Loucy (cell line): ENCODE data around the gene YIPF2.

Experiments used
- H2AFZ ChIP-seq: fragments of 200-600 bp; sonication (generic); 2 replicates; pipeline ENCODE4 v1.6.0; 2016; ENCODE audit warnings: antibody characterized with exemption, mild to moderate bottlenecking, low read length, moderate library complexity
- H3F3A ChIP-seq: fragments of 200-600 bp; 2 replicates; pipeline ENCODE4 v1.6.0; 2016; ENCODE audit warnings: antibody characterized with exemption, low read depth, mild to moderate bottlenecking
- H3K27me3 ChIP-seq: fragments of 200-600 bp; sonication (generic); 2 replicates; pipeline ENCODE4 v1.6.1; 2014; ENCODE audit warnings: low read length, mild to moderate bottlenecking; ENCODE audit not compliant: insufficient read depth, poor library complexity, severe bottlenecking
- H3K36me3 ChIP-seq: fragments of 200-600 bp; sonication (generic); 2 replicates; pipeline ENCODE4 v1.6.1; 2016; ENCODE audit warnings: low read length; ENCODE audit not compliant: insufficient read depth
- H3K4me1 ChIP-seq: fragments of 200-600 bp; sonication (generic); 2 replicates; pipeline ENCODE4 v1.5.1; 2014; ENCODE audit warnings: low read length, mild to moderate bottlenecking; ENCODE audit not compliant: insufficient read depth, poor library complexity, severe bottlenecking
- H3K4me2 ChIP-seq: fragments of 200-600 bp; sonication (generic); 2 replicates; pipeline ENCODE4 v1.6.0; 2014; ENCODE audit warnings: antibody characterized with exemption, low read length, low read depth, mild to moderate bottlenecking; ENCODE audit not compliant: poor library complexity, severe bottlenecking
- H3K4me3 ChIP-seq: fragments of 200-600 bp; sonication (generic); 2 replicates; pipeline ENCODE4 v1.5.1; 2014; ENCODE audit warnings: low read length, mild to moderate bottlenecking, mixed read lengths; ENCODE audit not compliant: poor library complexity, severe bottlenecking
- H3K79me2 ChIP-seq: fragments of 200-600 bp; sonication (generic); 2 replicates; pipeline ENCODE4 v1.6.1; 2014; ENCODE audit warnings: low read length; ENCODE audit not compliant: insufficient read depth
- H3K9ac ChIP-seq: fragments of 200-600 bp; sonication (generic); 2 replicates; pipeline ENCODE4 v1.6.0; 2014; ENCODE audit warnings: mild to moderate bottlenecking, low read depth, low read length, moderate library complexity; ENCODE audit not compliant: poor library complexity, severe bottlenecking
- H3K9me2 ChIP-seq: fragments of 200-600 bp; sonication (generic); replicated peaks from 2 replicates; pipeline ENCODE4 v1.6.1; 2016; ENCODE audit warnings: low read depth, low read length, mixed read lengths
- H3K9me3 ChIP-seq: fragments of 200-600 bp; sonication (generic); 2 replicates; pipeline ENCODE4 v1.6.1; 2014; ENCODE audit warnings: mild to moderate bottlenecking, antibody characterized with exemption, low read length, low read depth; ENCODE audit not compliant: insufficient read depth
- H4K20me1 ChIP-seq: fragments of 200-600 bp; sonication (generic); 2 replicates; pipeline ENCODE4 v1.6.0; 2014; ENCODE audit warnings: antibody characterized with exemption, low read length, mild to moderate bottlenecking; ENCODE audit not compliant: insufficient read depth, poor library complexity, severe bottlenecking
- EZH2phosphoT487 ChIP-seq: fragments of 200-600 bp; IDR thresholded peaks from 2 replicates; pipeline ENCODE4 v1.6.1; 2018; ENCODE audit warnings: antibody characterized with exemption, mild to moderate bottlenecking, moderate library complexity, borderline replicate concordance
- TF ChIP-seq, protein P1 (sequence below): fragments of 200-600 bp; sonication (generic); conservative IDR thresholded peaks from 2 replicates; pipeline ENCODE4 v1.5.1; 2014; ENCODE audit warnings: mild to moderate bottlenecking, antibody characterized with exemption, low read length

YIPF2 gene

DNA sequence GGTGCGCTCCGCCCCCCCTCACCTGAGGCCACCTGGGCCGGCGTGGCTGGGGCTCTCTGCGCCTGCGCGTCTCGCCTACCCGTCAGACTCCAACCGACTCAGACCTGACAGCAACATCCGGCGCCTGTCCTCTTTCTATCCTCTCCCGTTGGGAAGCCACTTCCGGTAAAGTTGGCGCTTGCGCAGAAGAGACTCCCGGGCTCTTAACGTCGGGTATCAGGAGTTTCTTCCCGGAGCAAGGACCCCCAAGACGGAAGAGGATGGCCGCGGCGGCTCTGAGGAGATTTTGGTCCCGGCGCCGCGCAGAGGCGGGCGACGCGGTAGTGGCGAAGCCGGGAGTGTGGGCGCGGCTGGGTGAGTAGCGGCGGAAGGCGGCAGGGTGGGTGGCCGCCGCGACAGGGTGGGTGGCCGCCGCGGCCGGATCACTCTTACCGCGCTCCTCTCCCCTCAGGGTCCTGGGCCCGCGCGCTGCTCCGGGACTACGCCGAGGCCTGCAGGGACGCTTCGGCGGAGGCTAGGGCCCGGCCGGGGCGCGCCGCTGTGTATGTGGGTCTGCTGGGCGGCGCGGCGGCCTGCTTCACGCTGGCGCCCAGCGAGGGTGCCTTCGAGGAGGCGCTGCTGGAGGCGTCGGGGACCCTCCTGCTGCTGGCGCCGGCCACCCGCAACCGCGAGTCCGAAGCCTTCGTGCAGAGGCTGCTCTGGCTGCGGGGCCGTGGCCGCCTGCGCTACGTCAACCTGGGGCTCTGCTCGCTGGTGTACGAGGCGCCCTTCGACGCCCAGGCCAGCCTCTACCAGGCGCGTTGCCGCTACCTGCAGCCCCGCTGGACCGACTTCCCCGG, at the start of gene YIPF2, which contains the start of gene TIMM29:
TSS of gene YIPF2 (minus strand) at position 77 of the 839 bp plus-strand sequence. CDS start 229 bp downstream, outside the sequence.
TSS of gene TIMM29 (plus strand) at position 249 of the 839 bp plus-strand sequence. CDS start at position 261, 12 bp downstream.
- Histone ChIP-seq H3F3A (no peaks in the 10 kb centered on the region), H3K4me2 (peak within 1 kb of the TSS; percentile 100), H3K79me2 (peaks cover 49% of the 10 kb centered on the region), H2AFZ (peak within 1 kb of the TSS; percentile 58), H3K4me1 (peaks cover 17% of the 10 kb centered on the region), H3K9me2 (no peaks in the 10 kb centered on the region), H3K27me3 (no peaks in the 10 kb centered on the region), H3K4me3 (peak within 1 kb of the TSS; percentile 84), H3K9me3 (no peaks in the 10 kb centered on the region), H4K20me1 (peaks cover 13% of the 10 kb centered on the region), H3K9ac (peak within 1 kb of the TSS; percentile 79), H3K36me3 (peaks cover 3% of the 10 kb centered on the region; the same call in 1 of the 2 replicates)
- TF ChIP-seq EZH2phosphoT487 = no peak
- TF ChIP-seq, protein P1, sequence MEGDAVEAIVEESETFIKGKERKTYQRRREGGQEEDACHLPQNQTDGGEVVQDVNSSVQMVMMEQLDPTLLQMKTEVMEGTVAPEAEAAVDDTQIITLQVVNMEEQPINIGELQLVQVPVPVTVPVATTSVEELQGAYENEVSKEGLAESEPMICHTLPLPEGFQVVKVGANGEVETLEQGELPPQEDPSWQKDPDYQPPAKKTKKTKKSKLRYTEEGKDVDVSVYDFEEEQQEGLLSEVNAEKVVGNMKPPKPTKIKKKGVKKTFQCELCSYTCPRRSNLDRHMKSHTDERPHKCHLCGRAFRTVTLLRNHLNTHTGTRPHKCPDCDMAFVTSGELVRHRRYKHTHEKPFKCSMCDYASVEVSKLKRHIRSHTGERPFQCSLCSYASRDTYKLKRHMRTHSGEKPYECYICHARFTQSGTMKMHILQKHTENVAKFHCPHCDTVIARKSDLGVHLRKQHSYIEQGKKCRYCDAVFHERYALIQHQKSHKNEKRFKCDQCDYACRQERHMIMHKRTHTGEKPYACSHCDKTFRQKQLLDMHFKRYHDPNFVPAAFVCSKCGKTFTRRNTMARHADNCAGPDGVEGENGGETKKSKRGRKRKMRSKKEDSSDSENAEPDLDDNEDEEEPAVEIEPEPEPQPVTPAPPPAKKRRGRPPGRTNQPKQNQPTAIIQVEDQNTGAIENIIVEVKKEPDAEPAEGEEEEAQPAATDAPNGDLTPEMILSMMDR = no peak

DNA sequence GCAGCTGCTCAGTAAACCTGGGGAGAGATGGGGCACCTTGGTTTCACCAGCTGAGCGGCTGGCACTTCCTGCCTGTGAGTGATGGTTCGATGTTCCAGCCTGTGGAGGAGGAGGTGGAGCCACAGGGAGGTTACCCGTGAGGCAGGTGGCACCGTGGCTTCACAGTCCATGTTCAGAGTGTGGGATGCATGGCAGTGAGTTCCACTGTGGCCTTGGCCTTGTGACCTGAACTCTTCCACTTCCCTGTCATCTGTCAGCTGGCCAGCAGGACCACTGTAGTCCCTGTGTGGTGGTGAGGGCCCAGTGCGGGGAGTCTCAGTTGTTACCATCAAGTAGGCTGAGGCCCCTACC, 49.3 kb upstream of the YIPF2 start:
- Histone ChIP-seq H3F3A (no peaks in the 10 kb centered on the region), H3K9ac (no peak overlapping the region), H3K4me2 (no peak overlapping the region), H3K9me3 (no peaks in the 10 kb centered on the region), H3K9me2 (no peaks in the 10 kb centered on the region), H2AFZ (no peak overlapping the region), H3K4me1 (peaks cover 6% of the 10 kb centered on the region), H3K36me3 (peaks cover 18% of the 10 kb centered on the region; the same call in 1 of the 2 replicates), H3K4me3 (no peak overlapping the region), H3K27me3 (no peaks in the 10 kb centered on the region), H3K79me2 (peaks cover 95% of the 10 kb centered on the region), H4K20me1 (peaks cover 76% of the 10 kb centered on the region)
- TF ChIP-seq, protein P1 = no peak

DNA sequence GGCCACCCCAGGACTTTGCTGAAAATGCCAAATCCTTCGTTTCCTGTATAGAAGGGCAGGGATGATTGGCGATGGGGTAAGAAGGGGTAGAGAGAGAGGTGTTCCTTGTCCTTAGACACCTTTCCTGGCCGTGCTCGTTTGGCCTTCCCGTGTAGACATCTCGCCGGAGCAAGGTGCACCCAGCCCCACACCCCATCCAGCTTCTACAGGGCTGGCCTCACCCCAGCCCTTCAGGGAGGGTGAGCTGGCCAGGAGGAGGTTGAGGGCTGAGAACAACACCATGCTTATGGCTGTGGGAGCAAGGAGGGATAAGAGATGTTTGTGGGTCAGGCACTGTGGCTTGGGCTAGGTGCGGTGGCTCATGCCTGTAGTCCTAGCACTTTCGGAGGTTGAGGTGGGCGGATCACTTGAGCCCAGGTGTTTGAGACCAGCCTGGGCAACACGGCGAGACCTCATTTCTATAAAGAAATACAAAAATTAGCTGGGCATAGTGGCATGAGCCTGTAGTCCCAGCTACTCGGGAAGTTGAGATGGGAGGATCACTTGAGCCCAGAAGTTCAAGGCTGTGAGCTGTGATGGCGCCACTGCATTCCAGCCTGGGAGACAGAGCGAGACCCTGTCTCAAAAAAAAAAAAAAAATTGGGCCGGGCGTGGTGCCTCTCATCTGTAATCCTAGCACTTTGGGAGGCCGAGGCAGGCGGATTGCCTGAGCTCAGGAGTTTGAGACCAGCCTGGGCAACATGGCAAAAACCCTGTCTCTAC, 47.9 kb upstream of the YIPF2 start:
- TF ChIP-seq, protein P1 = no peak
- no peak for TF ChIP-seq EZH2phosphoT487
- peaks cover 74% of the 10 kb centered on the region for H4K20me1 ChIP-seq
- H3K4me3 ChIP-seq = no peak overlapping the region
- no peaks in the 10 kb centered on the region for H3K27me3 ChIP-seq
- H3K9ac ChIP-seq = no peak overlapping the region
- H3K79me2 ChIP-seq = peaks cover 96% of the 10 kb centered on the region
- H3K9me2 ChIP-seq = no peaks in the 10 kb centered on the region
- H3K36me3 ChIP-seq = peaks cover 14% of the 10 kb centered on the region; the same call in 1 of the 2 replicates
- H2AFZ ChIP-seq = no peak overlapping the region
- no peak overlapping the region for H3K4me2 ChIP-seq
- H3K9me3 ChIP-seq = no peaks in the 10 kb centered on the region
- H3K4me1 ChIP-seq = peaks cover 6% of the 10 kb centered on the region
- no peaks in the 10 kb centered on the region for H3F3A ChIP-seq
